Transverse colon (tissue), 4 donors: ENCODE results near the gene PPM1H. TPM values are rescaled to one million over a fixed set of nuclear protein-coding genes. Genes with fewer than 3 reads are reported as not detected.

ENCODE experiments used
- DNase-seq: peaks from one replicate; pipeline ENCODE4 v3.0.0-alpha.2; 2019
- H3K27ac ChIP-seq, 4 donors: fragments of 200-600 bp; sonication (generic); 2 replicates each; pipeline ENCODE4 v1.5.1; 2016 to 2018; ENCODE audit warnings: inconsistent platforms in 4 of 4
- H3K27me3 ChIP-seq: fragments of 200-600 bp; sonication (generic); 2 replicates; pipeline ENCODE4 v1.5.1; 2017; ENCODE audit warnings: inconsistent platforms
- H3K36me3 ChIP-seq, 4 donors: fragments of 200-600 bp; sonication (generic); 2 replicates each; pipeline ENCODE4 v1.5.1; 2017 to 2019; ENCODE audit warnings: inconsistent platforms in 4 of 4
- H3K4me1 ChIP-seq, 4 donors: fragments of 200-600 bp; sonication (generic); 2 replicates each; pipeline ENCODE4 v1.5.1; 2017 to 2020; ENCODE audit warnings: inconsistent platforms in 4 of 4
- H3K4me3 ChIP-seq, 4 donors: fragments of 200-600 bp; sonication (generic); 1 replicate in 1 of 4; 2 replicates in 3 of 4; pipeline versions ENCODE4 v1.5.1 to v1.6.1; 2017 to 2019; ENCODE audit warnings: inconsistent platforms in 4 of 4
- H3K9me3 ChIP-seq, 2 donors: fragments of 200-600 bp; sonication (generic); 2 replicates each; pipeline ENCODE4 v1.5.1; 2017 to 2019; ENCODE audit warnings: inconsistent platforms in 2 of 2
- EP300 ChIP-seq: sonication (generic); formaldehyde crosslinking; IDR thresholded peaks from one replicate; pipeline ENCODE4 v1.6.1; 2017; ENCODE audit warnings: antibody characterized with exemption, low read depth
- POLR2A ChIP-seq: fragments of 450-650 bp; IDR thresholded peaks from one replicate; pipeline ENCODE4 v1.6.1; 2016; ENCODE audit warnings: antibody characterized with exemption, mild to moderate bottlenecking, moderate library complexity
- POLR2AphosphoS5 ChIP-seq, 3 donors: sonication (generic); formaldehyde crosslinking; IDR thresholded peaks; one replicate each; pipeline ENCODE4 v1.6.1; 2016; ENCODE audit warnings: antibody characterized with exemption in 3 of 3
- WGBS, 2 donors: methylation state at CpG; one replicate each; pipeline ENCODE4 v1.1.5; 2018; ENCODE audit warnings: low coverage in 1 of 2; 5-methylcytosine and 5-hydroxymethylcytosine counted together
- in situ Hi-C, 4 donors: fragments of 200-750 bp; cut with MboI; loops; one replicate each; pipeline versions ENCODE4 v1.15.0 to v1.15.1; 2017; ENCODE audit warnings: low sequenced_read_pairs in 3 of 4, low pct_ligation_motif_present in 1 of 4, low pct_unique_long_range_greater_than_20kb in 1 of 4
- intact Hi-C: fragments of 100-400 bp; cut with DNase I; formaldehyde crosslinking; loops from one replicate; pipeline ENCODE4 v1.15.1; 2023; ENCODE audit warnings: low total_unique reads
- total RNA-seq, 4 donors: library from RNA; depleted of rRNA; stranded (reverse); fragments of >200 nt; gene quantifications; one replicate each; pipeline ENCODE4 v1.1.0, GENCODE V29; 2016
- TF ChIP-seq, protein P1 (sequence below), 5 experiments: fragments of 200-600 bp in 3 of 5; fragments of 450-650 bp in 2 of 5; sonication (generic) in 3 of 5; IDR thresholded peaks; 1 replicate in 2 of 5; 2 replicates in 3 of 5; pipeline ENCODE4 v1.5.1; 2016 to 2017; ENCODE audit warnings: antibody characterized with exemption in 5 of 5, inconsistent platforms in 3 of 5, mild to moderate bottlenecking in 2 of 5, moderate library complexity in 1 of 5

Gene PPM1H
- total RNA-seq, 4 donors from 2014 or later, result 0.37 to 3.2 (median 2.8) TPM

DNA sequence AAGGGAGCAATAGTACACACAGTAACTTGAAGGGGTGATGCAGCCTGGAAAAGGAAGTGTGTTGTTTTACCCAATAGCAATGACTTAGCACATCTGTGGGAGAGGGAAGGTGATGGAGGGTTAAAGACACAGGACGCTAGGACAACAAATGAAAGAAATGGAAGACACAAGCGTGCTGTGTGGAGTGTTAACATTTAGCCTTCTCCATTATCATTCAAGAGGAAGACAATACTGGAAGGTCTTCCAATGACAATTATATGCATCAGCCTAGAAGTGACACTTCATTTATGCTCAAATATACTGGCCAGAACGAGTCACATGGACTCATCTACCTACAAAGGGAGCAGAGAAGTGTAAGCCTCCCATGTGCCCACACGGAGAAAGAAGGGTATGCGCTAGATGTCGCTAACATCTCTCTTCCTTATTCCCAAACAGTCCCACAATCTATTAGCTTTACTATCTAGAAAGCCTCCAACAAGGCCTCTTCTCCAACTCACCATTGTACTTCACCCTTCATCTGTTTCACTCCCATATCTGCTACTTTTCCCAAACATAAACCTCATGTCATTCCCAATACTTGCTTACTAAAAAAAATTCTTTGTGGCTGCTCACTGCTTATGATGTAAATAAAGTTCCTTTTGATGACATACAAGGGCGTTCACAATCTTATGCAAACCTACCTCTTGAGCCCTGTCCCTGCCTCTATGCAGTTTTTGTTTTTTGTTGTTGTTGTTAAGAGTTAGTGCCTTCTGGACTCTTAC lies 20.3 kb downstream of the PPM1H start:
- in situ Hi-C loops, result no loop called here
- H3K27ac ChIP-seq, result no peak overlapping the region

DNA sequence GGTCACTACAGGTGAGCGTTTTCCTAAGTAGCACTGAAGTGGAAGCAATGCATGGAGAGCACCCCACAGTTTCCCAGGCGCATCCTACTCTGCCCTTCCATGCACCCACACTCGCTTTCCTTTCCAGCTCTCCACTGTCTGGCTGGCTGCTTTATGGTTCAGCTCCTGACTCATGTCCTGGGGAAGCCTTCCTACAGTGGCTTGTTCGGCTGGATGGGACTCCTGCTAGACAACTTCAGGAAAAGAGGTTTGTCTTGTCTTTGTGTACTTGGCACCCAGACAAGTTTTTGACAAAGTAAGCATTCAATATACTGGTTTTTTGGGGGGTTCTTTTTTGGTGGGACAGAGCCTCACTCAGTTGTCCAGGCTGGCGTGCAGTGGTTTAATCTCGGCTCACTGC lies 21.6 kb downstream of the PPM1H start:
- TF ChIP-seq, protein P1, sequence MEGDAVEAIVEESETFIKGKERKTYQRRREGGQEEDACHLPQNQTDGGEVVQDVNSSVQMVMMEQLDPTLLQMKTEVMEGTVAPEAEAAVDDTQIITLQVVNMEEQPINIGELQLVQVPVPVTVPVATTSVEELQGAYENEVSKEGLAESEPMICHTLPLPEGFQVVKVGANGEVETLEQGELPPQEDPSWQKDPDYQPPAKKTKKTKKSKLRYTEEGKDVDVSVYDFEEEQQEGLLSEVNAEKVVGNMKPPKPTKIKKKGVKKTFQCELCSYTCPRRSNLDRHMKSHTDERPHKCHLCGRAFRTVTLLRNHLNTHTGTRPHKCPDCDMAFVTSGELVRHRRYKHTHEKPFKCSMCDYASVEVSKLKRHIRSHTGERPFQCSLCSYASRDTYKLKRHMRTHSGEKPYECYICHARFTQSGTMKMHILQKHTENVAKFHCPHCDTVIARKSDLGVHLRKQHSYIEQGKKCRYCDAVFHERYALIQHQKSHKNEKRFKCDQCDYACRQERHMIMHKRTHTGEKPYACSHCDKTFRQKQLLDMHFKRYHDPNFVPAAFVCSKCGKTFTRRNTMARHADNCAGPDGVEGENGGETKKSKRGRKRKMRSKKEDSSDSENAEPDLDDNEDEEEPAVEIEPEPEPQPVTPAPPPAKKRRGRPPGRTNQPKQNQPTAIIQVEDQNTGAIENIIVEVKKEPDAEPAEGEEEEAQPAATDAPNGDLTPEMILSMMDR (IDR thresholded peaks at IDR 0.05), result no peak
- intact Hi-C loops (no loop called here), in situ Hi-C loops (no loop called here)
- Histone ChIP-seq H3K4me1 (no peaks in the 10 kb centered on the region), H3K27ac (no peak overlapping the region), H3K9me3 (no peaks in the 10 kb centered on the region), H3K4me3 (no peak overlapping the region), H3K36me3 (no peaks in the 10 kb centered on the region), H3K27me3 (no peaks in the 10 kb centered on the region)
- 86 to 87% methylated on average over 1 to 6 of the region's 6 CpGs for whole genome bisulfite sequencing, 2 donors
- DNase-seq, result no peak

More for the DNA sequence above, 20.3 kb downstream of the PPM1H start:
- Histone ChIP-seq H3K4me1 (no peaks in the 10 kb centered on the region), H3K27me3 (no peaks in the 10 kb centered on the region), H3K36me3 (no peaks in the 10 kb centered on the region), H3K9me3 (no peaks in the 10 kb centered on the region), H3K4me3 (no peak overlapping the region)
- intact Hi-C loops, result no loop called here
- 76 to 82% methylated on average over 2 to 7 of the region's 7 CpGs for WGBS, 2 donors
- no peak for DNase-seq
- TF ChIP-seq POLR2AphosphoS5 (IDR thresholded peaks at IDR 0.05), result no peak
- no peak for TF ChIP-seq EP300
- no peak for TF ChIP-seq POLR2A
- TF ChIP-seq, protein P1 (IDR thresholded peaks at IDR 0.05), result no peak

DNA sequence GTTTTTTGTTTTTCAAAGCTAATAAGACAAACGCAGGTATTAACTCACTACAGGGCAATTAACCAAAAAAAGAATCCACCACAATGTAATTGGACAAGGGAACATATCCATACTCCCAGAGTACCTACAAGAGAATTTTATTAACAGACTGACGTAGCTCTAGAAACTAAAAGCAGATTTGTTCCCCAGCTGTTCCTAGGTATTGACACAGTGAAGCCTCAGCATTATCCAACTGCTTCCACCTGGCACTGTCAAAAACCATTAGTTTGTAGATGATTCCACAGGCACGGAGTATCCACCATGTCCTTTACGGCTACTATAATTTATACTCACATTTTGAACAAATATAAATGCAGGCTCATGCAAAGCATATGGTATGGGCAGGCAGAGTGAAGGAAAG lies 22.3 kb downstream of the PPM1H start:
- H3K4me3 ChIP-seq, result no peak overlapping the region
- no peaks in the 10 kb centered on the region for H3K9me3 ChIP-seq
- no peak for DNase-seq
- in situ Hi-C loops, result no loop called here
- H3K27me3 ChIP-seq, result no peaks in the 10 kb centered on the region
- WGBS, 2 donors, result 58 to 65% methylated on average over 2 to 4 of the region's 4 CpGs
- no peak overlapping the region for H3K27ac ChIP-seq
- TF ChIP-seq POLR2A (no peak), EP300 (no peak), POLR2AphosphoS5 (IDR thresholded peaks at IDR 0.05) (no peak)
- TF ChIP-seq, protein P1 (IDR thresholded peaks at IDR 0.05), result no peak
- H3K4me1 ChIP-seq, result no peaks in the 10 kb centered on the region
- H3K36me3 ChIP-seq, result no peaks in the 10 kb centered on the region
- intact Hi-C loops, result no loop called here

DNA sequence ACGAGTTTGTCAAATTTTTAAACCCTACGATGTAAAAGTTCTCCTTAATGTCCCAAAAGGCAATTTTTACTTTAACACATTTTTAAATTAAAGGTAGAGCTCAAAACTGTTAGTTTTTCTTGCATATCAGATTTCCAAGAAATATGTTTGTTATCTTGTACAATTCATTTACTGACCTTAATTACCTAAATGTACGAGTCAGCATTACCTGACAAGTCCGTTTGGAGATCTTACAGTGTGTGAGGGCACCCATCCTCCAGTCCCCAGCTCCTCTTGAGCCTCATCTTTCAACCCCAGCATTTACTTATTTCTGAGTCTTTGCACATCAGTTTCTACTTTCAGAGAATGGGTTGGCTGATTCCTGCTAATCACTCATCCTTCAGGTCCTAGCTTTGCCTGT lies 23.7 kb downstream of the PPM1H start:
- H3K27me3 ChIP-seq, result no peaks in the 10 kb centered on the region
- WGBS, 2 donors, result 82 to 89% methylated on average over 4 of the region's 4 CpGs
- no peak for DNase-seq
- no peaks in the 10 kb centered on the region for H3K4me1 ChIP-seq
- intact Hi-C loops, result no loop called here
- TF ChIP-seq, protein P1 (IDR thresholded peaks at IDR 0.05), result no peak
- TF ChIP-seq EP300 (no peak), POLR2A (no peak), POLR2AphosphoS5 (IDR thresholded peaks at IDR 0.05) (no peak)
- H3K36me3 ChIP-seq, result no peaks in the 10 kb centered on the region
- in situ Hi-C loops, result no loop called here
- H3K4me3 ChIP-seq, result no peak overlapping the region
- no peak overlapping the region for H3K27ac ChIP-seq
- H3K9me3 ChIP-seq, result no peaks in the 10 kb centered on the region
